Measurements from ENCODE around the gene LOXL3. TPM values are rescaled to one million over a fixed set of nuclear protein-coding genes. Genes with fewer than 3 reads are reported as not detected.
A peak's percentile ranks its signal among the peaks of the same experiment; 100 is the strongest.
"Not testable (repeated sequence)": the region's sequence is repeated elsewhere in the genome, so short reads cannot be mapped to it uniquely, and the experiment has no call there.

Gene LOXL3
- total RNA-seq, 1 donor from 2014 or later: 9.2 TPM

DNA sequence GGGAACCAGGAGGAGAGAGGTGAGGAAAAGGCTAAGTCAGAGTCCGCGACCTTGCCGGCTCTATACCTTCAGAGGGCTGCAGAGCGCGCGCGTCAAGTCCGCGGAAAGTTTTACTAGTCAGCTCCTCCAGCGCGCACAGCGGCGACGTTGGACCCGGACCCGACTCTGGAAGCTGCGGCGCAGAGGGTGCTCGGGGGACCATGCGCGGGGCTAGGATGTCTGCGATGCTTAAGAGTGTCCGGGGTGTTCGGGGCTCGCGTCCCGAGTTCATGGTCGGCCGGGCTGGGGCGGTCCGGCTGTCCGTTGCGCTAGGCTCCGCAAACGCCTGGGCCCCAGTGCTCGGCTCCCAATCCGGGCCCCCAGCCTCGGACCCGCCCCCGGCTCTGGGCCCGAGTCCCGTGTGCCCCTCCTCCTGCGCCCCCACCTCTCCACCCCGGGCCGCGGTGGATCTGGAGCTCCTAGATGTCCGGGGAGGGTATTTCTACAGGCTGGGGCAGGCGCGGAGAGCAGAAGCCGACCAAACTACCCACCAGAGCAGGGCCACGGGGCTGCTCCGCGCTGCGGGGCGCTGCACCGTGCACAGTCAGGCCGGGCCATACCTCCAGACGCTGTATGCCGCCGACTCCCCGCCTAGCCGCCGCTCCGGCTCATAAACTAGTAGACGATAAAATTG, 54.3 kb downstream of the LOXL3 start, which contains the start of gene LBX2:
LBX2 (minus strand) TSS at position 337 of the 673 bp plus-strand sequence; CDS start at position 271, 66 bp downstream.
- DNase-seq (ENCODE audit: low spot score) (no peak), ATAC-seq (no peak)
- intact Hi-C loops (cut with DNase I): no loop called here

DNA sequence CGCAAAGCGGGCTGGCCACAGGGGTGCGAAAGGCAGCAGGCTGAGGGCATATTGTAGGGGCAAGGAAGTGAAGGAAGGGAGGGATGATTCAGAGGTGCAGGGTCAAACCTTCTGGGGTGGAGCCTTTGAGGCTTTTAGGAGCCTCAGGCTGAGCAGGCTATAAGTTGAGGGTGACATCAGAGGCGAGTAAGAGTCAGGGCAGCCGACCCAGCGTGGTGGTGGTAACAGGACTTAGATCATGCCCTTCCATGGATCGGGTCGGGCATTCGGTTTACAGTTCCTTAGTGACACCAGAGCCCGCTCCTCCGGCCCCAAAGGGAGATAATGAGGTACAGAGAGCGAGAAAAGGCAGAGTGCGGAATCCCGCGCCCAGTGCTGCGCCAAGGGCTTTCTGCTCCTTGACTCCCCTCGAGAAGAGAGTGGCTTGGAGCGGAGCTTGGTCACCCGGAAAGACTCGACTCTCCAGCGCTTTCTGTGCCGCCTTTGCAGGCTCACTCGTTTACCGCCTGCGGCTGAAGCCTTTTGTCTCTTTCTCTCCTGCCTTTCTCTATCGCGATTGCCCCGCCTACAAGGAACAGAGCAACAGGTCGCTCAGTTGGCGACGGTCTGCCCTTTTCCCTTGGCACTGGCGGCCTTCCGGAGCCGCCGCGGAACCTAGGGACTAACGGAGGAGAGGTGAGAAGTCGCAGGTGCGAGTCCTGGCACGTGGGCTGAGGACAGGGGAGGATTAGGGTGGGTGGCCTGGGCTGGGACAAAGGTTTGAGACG, 55.1 kb downstream of the LOXL3 start:
- DNase-seq (ENCODE audit: low spot score): no peak
- intact Hi-C loops (cut with DNase I): no loop called here
- no peak for ATAC-seq

DNA sequence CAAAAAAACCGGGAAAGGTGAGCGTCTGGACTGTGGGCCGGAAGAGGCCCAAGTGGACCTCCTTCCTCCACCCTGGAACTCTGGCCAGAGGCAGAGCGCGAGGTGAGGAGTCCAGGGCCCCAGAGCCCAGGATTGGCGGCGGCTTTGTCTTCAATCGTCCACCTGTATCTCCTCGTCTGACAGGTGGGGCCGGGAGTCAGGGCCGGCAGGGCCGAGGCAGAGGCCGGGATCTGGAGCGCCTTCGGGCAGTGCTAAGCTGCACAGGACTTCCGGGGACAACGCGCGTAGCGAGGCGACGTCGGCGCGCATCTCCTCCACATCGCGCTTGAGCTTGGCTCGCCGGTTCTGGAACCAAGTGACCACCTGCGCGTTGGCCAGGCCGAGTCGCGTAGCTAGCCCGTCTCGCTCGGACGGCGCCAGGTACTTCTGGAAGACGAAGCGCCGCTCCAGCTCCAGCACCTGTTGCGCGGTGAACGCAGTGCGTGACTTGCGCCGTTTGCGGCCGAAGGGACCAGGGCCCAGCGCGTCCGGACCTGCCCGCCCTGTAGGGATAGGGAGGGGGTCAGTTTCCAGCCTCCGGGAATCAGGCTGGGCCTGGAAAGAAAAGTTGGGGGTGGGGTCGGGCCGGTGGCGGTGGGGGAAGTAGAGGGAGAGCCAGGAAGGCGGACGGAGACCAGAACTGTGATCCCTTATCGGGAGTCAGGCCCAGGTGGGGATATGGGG, 55.8 kb downstream of the LOXL3 start:
- ATAC-seq (peak; percentile 17), DNase-seq (ENCODE audit: low spot score) (no peak)
- intact Hi-C loops (cut with DNase I): no loop called here

DNA sequence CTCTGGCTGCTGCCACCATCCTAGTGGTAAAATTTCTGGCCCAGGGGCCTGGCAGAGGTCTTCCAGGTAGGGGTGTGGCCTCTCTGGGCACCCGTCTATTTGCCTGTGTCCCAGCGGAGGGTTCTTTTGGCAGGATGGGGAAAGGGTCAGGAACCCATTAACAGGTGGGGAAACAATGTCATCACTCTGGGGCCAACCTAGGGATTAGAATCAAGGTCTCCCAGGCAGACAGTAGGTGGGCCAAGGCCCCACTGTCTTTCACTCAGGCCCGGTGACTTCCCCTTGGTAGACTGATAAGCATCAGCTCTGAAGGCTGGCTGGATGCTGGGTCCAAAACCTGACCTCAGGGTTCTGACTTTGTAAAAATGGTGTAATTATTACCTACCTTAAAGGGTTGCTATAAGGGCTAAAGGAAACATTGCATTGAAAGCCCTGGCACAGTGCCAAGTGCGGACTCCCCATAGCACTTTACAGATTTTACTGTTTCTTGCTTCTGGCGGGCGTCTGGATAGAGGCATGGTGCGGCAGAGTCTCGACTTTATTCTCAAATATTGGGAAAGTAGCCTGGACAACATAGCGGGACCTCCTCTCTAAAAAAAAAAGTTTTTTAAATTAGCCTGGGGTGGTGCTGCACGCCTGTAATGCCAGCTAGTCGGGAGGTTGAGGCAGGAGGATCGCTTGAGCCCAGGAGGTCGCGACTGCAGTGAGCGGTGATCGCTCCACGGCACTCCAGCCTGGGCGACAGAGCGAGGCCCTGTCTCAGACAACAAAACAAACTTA, 56.6 kb downstream of the LOXL3 start:
- DNase-seq (ENCODE audit: low spot score) (no peak), ATAC-seq (no peak)
- intact Hi-C loops (cut with DNase I): no loop called here

DNA sequence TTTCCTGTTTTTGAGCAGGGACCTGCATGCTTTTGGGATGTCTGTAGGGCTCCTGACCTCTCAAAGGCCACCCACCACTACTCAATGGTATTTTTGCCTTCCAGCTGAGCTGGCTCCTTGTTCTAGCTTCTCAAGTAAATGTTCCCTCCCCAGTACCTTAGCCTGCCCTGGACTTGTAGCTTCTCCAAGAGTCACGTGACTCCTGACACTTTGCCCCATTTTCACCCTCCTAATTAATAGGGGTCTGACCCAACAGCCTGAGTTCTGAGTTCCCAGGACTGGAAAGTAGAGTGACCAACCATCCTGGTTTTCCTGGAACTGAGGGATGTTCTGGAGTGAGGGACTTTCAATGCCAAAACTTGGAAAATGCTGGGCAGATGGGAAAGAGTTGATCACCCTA, 58.3 kb downstream of the LOXL3 start:
- DNase-seq (ENCODE audit: low spot score): no peak
- intact Hi-C loops (cut with DNase I): no loop called here
- no peak for ATAC-seq

DNA sequence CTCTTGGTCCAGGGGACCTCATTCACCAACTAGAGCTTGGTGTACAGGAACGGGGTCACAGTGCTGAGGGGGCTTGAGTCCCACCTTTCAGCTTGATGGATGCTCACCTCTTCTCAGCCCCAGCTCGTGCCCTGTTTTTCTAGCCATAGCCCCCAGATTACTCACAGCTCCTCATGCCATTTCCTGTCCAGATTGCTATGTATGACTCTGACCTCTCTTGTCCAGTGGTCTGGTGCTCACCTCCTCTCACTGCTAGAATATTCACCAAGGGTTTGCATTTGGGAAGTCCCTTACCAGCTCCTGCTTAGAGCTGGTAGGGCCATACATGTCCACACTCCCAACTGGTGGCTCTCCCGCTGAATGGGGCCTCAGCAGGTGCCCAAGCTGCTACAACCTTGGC, 60.2 kb downstream of the LOXL3 start:
- intact Hi-C loops (cut with DNase I): no loop called here
- no peak for ATAC-seq
- DNase-seq (ENCODE audit: low spot score): no peak

DNA sequence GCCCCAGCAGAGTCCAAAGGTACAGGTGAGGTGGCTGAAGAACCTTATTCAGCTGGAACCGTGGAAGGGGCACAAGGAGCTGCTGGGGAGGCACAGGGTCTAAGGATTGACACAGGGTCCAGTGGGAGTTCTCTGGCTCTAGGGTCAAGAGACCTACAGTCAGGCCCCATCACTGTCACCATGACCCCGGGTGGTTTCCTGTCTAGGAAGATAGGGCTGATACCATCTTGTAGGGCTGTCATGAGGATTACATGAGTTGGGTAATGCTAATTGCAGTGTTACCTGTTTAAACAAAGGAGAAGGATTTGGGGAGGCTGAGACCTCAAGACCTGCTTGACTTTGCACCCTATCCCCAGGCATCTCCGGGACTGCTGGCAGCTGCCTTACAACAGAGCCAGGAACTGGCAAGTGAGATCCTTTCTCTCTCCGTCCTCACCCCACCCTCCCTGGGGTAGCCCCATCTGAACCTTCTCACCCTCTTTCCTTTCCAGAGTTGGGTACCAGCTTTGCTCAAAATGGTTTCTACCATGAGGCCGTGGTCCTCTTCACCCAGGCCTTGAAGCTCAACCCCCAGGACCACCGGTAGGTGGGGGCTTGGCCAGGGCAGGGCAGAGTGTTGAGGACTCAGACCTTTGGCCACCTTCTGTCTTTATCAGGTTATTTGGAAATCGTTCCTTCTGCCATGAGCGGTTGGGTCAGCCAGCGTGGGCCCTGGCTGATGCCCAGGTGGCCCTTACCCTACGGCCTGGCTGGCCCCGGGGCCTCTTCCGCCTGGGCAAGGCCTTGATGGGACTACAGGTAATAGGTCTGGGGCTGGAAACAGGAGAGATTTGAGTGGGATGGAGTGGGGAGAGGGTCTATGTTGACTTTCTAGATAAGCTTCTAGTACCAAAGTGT, 61.8 kb downstream of the LOXL3 start:
- ATAC-seq: no peak
- DNase-seq (ENCODE audit: low spot score): no peak
- intact Hi-C loops (cut with DNase I): no loop called here

DNA sequence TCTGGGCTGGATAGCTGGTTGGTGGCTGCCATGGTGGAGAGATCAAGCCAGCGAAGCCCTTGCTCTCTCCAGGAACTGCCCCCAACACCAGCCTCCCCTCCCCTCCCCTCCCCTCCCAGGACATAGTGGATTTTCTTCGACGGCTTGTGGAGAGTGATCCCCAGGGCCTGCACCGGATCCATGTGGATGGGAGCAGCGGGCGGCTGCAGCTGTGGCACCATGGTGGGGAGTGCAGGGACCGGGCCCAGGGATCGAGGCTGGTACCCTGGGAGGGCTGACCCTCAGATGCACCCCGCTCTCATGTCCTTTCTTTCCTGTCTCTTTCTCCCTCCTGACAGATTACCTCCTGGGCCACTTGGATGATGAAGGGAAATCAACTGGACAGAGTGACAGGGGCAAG, 63.8 kb downstream of the LOXL3 start:
- DNase-seq (ENCODE audit: low spot score): no peak
- intact Hi-C loops (cut with DNase I): no loop called here
- no peak for ATAC-seq

DNA sequence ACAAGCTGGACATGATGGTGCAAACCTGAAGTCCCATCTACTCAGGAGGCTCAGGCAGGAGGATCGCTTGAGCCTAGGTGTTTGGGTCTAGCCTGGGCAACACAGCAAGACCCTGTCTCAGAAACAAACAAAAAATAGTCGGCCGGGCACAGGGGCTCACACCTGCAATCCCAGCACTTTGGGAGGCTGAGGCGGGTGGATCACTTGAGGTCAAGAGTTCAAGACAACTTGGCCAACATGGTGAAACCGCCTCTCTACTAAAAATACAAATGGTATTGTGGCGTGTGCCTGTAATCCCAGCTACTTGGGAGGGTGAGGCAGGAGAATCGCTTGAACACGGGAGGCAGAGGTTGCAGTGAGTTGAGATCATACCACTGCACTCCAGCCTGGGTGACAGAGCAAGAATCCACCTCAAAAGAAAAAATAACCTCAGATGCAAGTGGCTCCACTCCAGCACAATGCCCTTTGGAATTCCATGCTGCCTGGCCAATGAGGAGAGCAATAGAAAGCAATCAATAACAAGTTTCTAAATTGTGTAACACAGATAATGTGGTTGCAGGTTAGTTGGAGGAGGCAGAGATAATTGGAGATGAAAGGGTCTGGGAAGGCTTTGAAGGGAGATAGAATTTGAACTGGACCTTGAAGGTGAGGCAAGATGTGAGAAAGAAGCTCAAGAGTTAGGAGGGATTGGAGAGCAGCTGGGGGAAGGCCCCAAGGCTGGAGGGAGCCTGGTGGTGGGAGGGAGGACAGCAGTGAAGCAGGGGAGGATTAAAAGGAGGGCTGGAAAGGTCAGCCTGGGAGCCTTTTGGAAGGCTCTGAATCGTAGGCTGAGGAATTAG, 64.9 kb downstream of the LOXL3 start:
- no peak for DNase-seq (ENCODE audit: low spot score)
- ATAC-seq: no peak
- intact Hi-C loops (cut with DNase I): no loop called here

DNA sequence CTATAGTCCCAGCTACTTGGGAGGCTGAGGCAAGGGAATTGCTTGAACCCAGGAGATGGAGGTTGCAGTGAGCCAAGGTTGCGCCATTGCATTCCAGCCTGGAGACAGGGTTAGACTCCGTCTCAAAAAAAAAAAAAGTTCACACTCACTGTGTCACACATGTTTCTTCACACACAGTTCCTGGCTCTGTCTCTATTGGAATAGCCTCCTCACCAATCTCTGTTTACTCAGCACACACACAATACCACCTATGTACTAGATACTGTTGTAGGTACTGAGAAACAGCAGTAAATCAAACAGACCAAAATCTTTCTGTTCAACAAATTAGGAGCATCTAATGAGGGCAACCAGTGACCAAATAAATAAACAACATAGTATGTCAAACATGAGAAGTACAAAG, 67.6 kb downstream of the LOXL3 start:
- DNase-seq (ENCODE audit: low spot score): no peak
- no peak for ATAC-seq
- intact Hi-C loops (cut with DNase I): no loop called here

DNA sequence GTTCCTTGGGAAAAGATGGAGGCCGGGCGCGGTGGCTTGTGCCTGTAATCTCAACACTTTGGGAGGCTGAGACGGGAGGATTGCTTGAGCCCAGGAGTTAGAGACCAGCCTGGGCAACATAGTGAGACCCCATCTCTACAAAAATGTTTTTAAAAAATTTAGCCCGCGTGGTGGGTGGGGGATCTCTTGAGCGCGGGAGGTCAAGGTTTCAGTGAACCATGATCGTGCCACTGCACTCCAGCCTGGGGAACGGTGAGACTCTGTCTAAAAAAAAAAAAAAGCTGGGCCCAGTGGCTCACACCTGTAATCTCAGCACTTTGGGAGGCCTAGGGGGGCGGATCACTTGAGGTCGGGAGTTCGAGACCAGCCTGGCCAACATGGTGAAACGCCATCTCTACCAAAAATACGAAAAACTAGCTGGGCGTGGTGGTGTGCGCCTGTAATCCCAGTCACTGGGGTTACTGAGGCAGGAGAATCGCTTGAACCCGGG, 70.0 kb downstream of the LOXL3 start:
- not testable (repeated sequence) for ATAC-seq; DNase-seq (ENCODE audit: low spot score)
- intact Hi-C loops (cut with DNase I): loop anchor here (5.0 kb wide), 1 partner anchor 104 kb away; no protein-coding TSS in a partner anchor

DNA sequence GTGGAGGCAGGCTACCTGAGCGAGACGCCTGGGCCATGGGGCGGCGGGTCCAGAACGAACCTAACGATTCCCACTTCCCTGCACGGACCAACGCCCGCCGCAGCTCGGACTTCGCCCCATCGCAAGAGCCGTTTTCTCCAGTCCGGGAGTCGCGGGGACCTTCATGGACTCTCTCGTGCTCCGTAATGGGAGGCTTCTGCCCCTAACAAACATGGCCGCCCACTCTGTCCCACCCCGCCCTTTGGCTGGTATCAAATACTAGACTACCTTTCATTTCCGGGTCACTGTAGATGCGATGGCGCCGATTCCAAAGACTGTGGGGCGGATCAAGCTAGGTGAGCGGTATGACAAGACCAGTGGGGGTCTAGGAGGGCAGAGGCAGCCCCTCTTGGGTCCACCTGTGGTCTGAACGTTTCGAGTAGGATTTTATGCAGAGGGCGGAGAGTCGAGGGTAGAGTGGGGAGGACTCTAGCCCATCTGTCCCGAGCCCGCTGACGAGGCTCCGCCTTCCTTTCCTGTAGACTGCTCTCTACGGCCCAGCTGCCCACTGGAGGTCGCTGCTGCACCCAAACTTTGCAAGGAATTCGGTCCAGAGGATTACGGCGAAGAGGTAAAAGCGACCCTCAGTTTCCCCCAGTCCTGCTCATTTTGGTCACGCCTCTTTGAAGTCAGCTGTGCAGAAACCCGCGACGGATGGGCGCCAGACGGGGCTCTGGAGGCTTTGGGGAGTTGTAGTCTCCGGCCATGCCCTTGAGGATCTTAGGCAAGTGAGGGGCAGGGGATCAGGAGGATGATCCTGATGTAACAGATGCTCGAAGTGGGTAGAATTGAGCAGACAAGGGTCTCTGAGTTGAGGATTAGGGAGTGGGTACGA, 70.7 kb downstream of the LOXL3 start, which contains the start of the genes CCDC142 and TTC31:
CCDC142 (minus strand) TSS at position 198 of the 874 bp plus-strand sequence; CDS start at position 37, 161 bp downstream.
TTC31 (plus strand) TSS at position 281 of the 874 bp plus-strand sequence; CDS start at position 296, 15 bp downstream.
- intact Hi-C loops (cut with DNase I): loop anchor here (5.0 kb wide), 1 partner anchor 104 kb away; no protein-coding TSS in a partner anchor
- ATAC-seq (peak; percentile 99), DNase-seq (ENCODE audit: low spot score) (peak; percentile 97)
